ENCODE results near the gene FBXW11. TPM values are rescaled to one million over a fixed set of nuclear protein-coding genes. Genes with fewer than 3 reads are reported as not detected.

FBXW11 gene
- polyA plus RNA-seq, 2 of the 4 experiments (the other 2 are of a cell fraction) = 39.3 to 80.2 TPM

GRCh38 chr5:171872666-171873065 is 133.8 kb downstream of the FBXW11 start:
- POLR2A ChIA-PET = no interaction called here
- Histone ChIP-seq H3K4me1 (no peaks in the 10 kb centered on the region), H3K27ac (no peak overlapping the region), H3K9me3 (no peaks in the 10 kb centered on the region), H3K4me3 (no peak overlapping the region), H3K4me2 (no peak overlapping the region)
- no peak for DNase-seq (ENCODE audit: low read depth in 1 of 2, low spot score in 1 of 2)
- CTCF ChIA-PET = interaction anchor here (0.6 to 2.8 kb wide), 9 partner anchors 9 to 454 kb away, joined by 3 to 10 read pairs (median 4); partner anchors contain the start of gene FGF18
- ATAC-seq = no peak
- WGBS (ENCODE audit: missing lambda C conversion rate) = 89% methylated on average over 5 of the region's 5 CpGs
- no peak for FAIRE-seq
- TF ChIP-seq TP53 (CRISPR knock-in tag; IDR thresholded peaks at IDR 0.05) = no peak
- no peak for TF ChIP-seq TFCP2L1 (CRISPR knock-in tag; IDR thresholded peaks at IDR 0.05)
- TF ChIP-seq EHMT2 (IDR thresholded peaks at IDR 0.05; ENCODE audit: low read depth) = no peak
- TF ChIP-seq REST (IDR thresholded peaks at IDR 0.05) = no peak
- TF ChIP-seq POLR2A (IDR thresholded peaks at IDR 0.05; ENCODE audit: low read length) = no peak

- no peaks in the 10 kb centered on the region for H3K4me1 ChIP-seq
- ChIA-PET POLR2A (no interaction called here), CTCF (interaction anchor here (0.7 to 2.8 kb wide), 5 partner anchors 10 to 241 kb away, joined by 3 to 10 read pairs (median 6); no protein-coding TSS in a partner anchor)
- no peak overlapping the region for H3K4me3 ChIP-seq
- no peak for DNase-seq (ENCODE audit: low read depth in 1 of 2, low spot score in 1 of 2)
- ATAC-seq = no peak
- H3K9me3 ChIP-seq = no peaks in the 10 kb centered on the region
- H3K27ac ChIP-seq = no peak overlapping the region
- TF ChIP-seq HES2 (IDR thresholded peaks at IDR 0.05) = no peak
- TF ChIP-seq ESRRA (IDR thresholded peaks at IDR 0.05; ENCODE audit: borderline replicate concordance, low read length) = no peak
- FAIRE-seq = no peak
- no peak overlapping the region for H3K4me2 ChIP-seq
- WGBS (ENCODE audit: missing lambda C conversion rate) = 96% methylated on average over 1 of the region's 1 CpG
Observed at GRCh38 chr5:171871711-171872110, 134.7 kb downstream of the FBXW11 start.

GRCh38 chr5:171869956-171870355 is 136.5 kb downstream of the FBXW11 start:
- Histone ChIP-seq H3K27ac (no peak overlapping the region), H3K4me2 (no peak overlapping the region), H3K4me1 (no peaks in the 10 kb centered on the region), H3K4me3 (no peak overlapping the region), H3K9me3 (no peaks in the 10 kb centered on the region)
- no peak for TF ChIP-seq HDAC2 (IDR thresholded peaks at IDR 0.05)
- no peak for TF ChIP-seq CHD4 (IDR thresholded peaks at IDR 0.05; ENCODE audit: borderline replicate concordance)
- no peak for TF ChIP-seq FOXS1 (CRISPR knock-in tag; IDR thresholded peaks at IDR 0.05)
- TF ChIP-seq NPAS2 (CRISPR knock-in tag; IDR thresholded peaks at IDR 0.05; ENCODE audit: borderline replicate concordance) = no peak
- TF ChIP-seq MYC (IDR thresholded peaks at IDR 0.05; ENCODE audit: borderline replicate concordance, low read length) = no peak
- TF ChIP-seq HES2 (IDR thresholded peaks at IDR 0.05) = no peak
- TF ChIP-seq HOXB5 (CRISPR knock-in tag; IDR thresholded peaks at IDR 0.05) = no peak
- TF ChIP-seq FOSB (CRISPR knock-in tag; IDR thresholded peaks at IDR 0.05) = no peak
- TF ChIP-seq EP300 (IDR thresholded peaks at IDR 0.05) = no peak
- no peak for TF ChIP-seq E2F6 (IDR thresholded peaks at IDR 0.05; ENCODE audit: borderline replicate concordance, low read depth)
- no peak for TF ChIP-seq PHF8 (IDR thresholded peaks at IDR 0.05; ENCODE audit: borderline replicate concordance, low read depth)
- TF ChIP-seq TP53 (CRISPR knock-in tag; IDR thresholded peaks at IDR 0.05) = no peak
- no peak for TF ChIP-seq BHLHE40 (IDR thresholded peaks at IDR 0.05; ENCODE audit: low read depth, low read length)
- no peak for ATAC-seq
- no peak for DNase-seq (ENCODE audit: low read depth in 1 of 2, low spot score in 1 of 2)
- no peak for FAIRE-seq
- ChIA-PET POLR2A (no interaction called here), CTCF (interaction anchor here (1.1 to 2.4 kb wide), 4 partner anchors 10 to 451 kb away, joined by 3 to 6 read pairs (median 3); no protein-coding TSS in a partner anchor)
- WGBS (ENCODE audit: missing lambda C conversion rate) = 97% methylated on average over 1 of the region's 1 CpG
